Measurements from ENCODE around the gene PIGC. TPM values are rescaled to one million over a fixed set of nuclear protein-coding genes. Genes with fewer than 3 reads are reported as not detected.

The PIGC gene
- total and polyA plus RNA-seq, 10 of the 15 experiments (the other 5 are each of a cell fraction or from before 2014, with no cell fraction given) = 11.0 to 37.3 (median 19.6) TPM

DNA sequence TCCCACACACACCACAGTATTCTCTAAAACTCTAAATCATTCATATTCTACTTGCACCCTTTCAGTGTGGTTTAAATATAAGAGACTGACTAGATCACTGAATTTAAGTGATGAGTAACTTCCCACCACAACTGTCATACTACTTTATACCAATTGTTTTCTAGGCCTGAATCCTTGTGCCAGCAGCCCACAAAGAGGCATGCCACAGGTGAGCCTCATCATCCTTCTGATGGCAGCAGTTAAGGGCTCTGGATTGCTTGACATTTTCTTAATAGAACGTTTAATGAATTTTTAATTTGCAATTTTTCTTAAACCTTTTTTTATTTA, 13.8 kb downstream of the PIGC start:
- TF ChIP-seq, protein P1, sequence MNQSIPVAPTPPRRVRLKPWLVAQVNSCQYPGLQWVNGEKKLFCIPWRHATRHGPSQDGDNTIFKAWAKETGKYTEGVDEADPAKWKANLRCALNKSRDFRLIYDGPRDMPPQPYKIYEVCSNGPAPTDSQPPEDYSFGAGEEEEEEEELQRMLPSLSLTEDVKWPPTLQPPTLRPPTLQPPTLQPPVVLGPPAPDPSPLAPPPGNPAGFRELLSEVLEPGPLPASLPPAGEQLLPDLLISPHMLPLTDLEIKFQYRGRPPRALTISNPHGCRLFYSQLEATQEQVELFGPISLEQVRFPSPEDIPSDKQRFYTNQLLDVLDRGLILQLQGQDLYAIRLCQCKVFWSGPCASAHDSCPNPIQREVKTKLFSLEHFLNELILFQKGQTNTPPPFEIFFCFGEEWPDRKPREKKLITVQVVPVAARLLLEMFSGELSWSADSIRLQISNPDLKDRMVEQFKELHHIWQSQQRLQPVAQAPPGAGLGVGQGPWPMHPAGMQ (IDR thresholded peaks at IDR 0.05; ENCODE audit: borderline replicate concordance) = no peak
- TF ChIP-seq, protein P2, sequence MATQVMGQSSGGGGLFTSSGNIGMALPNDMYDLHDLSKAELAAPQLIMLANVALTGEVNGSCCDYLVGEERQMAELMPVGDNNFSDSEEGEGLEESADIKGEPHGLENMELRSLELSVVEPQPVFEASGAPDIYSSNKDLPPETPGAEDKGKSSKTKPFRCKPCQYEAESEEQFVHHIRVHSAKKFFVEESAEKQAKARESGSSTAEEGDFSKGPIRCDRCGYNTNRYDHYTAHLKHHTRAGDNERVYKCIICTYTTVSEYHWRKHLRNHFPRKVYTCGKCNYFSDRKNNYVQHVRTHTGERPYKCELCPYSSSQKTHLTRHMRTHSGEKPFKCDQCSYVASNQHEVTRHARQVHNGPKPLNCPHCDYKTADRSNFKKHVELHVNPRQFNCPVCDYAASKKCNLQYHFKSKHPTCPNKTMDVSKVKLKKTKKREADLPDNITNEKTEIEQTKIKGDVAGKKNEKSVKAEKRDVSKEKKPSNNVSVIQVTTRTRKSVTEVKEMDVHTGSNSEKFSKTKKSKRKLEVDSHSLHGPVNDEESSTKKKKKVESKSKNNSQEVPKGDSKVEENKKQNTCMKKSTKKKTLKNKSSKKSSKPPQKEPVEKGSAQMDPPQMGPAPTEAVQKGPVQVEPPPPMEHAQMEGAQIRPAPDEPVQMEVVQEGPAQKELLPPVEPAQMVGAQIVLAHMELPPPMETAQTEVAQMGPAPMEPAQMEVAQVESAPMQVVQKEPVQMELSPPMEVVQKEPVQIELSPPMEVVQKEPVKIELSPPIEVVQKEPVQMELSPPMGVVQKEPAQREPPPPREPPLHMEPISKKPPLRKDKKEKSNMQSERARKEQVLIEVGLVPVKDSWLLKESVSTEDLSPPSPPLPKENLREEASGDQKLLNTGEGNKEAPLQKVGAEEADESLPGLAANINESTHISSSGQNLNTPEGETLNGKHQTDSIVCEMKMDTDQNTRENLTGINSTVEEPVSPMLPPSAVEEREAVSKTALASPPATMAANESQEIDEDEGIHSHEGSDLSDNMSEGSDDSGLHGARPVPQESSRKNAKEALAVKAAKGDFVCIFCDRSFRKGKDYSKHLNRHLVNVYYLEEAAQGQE (IDR thresholded peaks at IDR 0.05; ENCODE audit: low read depth, low read length) = no peak
- no peak for TF ChIP-seq EED (IDR thresholded peaks at IDR 0.05; ENCODE audit: low read depth)
- TF ChIP-seq MEF2B (IDR thresholded peaks at IDR 0.05; ENCODE audit: partially characterized antibody, poor library complexity, severe bottlenecking) = no peak
- TF ChIP-seq KLF5 (IDR thresholded peaks at IDR 0.05; ENCODE audit: partially characterized antibody) = no peak
- TF ChIP-seq, protein P3, sequence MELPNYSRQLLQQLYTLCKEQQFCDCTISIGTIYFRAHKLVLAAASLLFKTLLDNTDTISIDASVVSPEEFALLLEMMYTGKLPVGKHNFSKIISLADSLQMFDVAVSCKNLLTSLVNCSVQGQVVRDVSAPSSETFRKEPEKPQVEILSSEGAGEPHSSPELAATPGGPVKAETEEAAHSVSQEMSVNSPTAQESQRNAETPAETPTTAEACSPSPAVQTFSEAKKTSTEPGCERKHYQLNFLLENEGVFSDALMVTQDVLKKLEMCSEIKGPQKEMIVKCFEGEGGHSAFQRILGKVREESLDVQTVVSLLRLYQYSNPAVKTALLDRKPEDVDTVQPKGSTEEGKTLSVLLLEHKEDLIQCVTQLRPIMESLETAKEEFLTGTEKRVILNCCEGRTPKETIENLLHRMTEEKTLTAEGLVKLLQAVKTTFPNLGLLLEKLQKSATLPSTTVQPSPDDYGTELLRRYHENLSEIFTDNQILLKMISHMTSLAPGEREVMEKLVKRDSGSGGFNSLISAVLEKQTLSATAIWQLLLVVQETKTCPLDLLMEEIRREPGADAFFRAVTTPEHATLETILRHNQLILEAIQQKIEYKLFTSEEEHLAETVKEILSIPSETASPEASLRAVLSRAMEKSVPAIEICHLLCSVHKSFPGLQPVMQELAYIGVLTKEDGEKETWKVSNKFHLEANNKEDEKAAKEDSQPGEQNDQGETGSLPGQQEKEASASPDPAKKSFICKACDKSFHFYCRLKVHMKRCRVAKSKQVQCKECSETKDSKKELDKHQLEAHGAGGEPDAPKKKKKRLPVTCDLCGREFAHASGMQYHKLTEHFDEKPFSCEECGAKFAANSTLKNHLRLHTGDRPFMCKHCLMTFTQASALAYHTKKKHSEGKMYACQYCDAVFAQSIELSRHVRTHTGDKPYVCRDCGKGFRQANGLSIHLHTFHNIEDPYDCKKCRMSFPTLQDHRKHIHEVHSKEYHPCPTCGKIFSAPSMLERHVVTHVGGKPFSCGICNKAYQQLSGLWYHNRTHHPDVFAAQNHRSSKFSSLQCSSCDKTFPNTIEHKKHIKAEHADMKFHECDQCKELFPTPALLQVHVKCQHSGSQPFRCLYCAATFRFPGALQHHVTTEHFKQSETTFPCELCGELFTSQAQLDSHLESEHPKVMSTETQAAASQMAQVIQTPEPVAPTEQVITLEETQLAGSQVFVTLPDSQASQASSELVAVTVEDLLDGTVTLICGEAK (IDR thresholded peaks at IDR 0.05; ENCODE audit: borderline replicate concordance) = no peak
- TF ChIP-seq TAF1 (IDR thresholded peaks at IDR 0.05; ENCODE audit: borderline replicate concordance, low read depth, low read length) = no peak
- TF ChIP-seq, protein P4, sequence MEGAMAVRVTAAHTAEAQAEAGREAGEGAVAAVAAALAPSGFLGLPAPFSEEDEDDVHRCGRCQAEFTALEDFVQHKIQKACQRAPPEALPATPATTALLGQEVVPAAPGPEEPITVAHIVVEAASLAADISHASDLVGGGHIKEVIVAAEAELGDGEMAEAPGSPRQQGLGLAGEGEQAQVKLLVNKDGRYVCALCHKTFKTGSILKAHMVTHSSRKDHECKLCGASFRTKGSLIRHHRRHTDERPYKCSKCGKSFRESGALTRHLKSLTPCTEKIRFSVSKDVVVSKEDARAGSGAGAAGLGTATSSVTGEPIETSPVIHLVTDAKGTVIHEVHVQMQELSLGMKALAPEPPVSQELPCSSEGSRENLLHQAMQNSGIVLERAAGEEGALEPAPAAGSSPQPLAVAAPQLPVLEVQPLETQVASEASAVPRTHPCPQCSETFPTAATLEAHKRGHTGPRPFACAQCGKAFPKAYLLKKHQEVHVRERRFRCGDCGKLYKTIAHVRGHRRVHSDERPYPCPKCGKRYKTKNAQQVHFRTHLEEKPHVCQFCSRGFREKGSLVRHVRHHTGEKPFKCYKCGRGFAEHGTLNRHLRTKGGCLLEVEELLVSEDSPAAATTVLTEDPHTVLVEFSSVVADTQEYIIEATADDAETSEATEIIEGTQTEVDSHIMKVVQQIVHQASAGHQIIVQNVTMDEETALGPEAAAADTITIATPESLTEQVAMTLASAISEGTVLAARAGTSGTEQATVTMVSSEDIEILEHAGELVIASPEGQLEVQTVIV (IDR thresholded peaks at IDR 0.05; ENCODE audit: borderline replicate concordance, partially characterized antibody) = no peak
- TF ChIP-seq SMAD5 (IDR thresholded peaks at IDR 0.05; ENCODE audit: low read depth) = no peak
- no peaks in the 10 kb centered on the region for H4K20me1 ChIP-seq (ENCODE audit: control insufficient read depth, insufficient read depth)
- in situ Hi-C loops (cut with MboI) (loop anchor here (5.0 to 25.0 kb wide), 2 partner anchors 433 to 643 kb away; partner anchors contain the start of gene METTL13), intact Hi-C loops (cut with micrococcal nuclease; ENCODE audit: unreplicated experiment) (no loop called here)
- ChIA-PET SMC1A (ENCODE audit: uncharacterized antibody, unreplicated experiment) (interaction anchor here (0.9 to 3.2 kb wide), 5 partner anchors 13 to 427 kb away, joined by 4 to 13 read pairs (median 4); partner anchors contain the start of gene PIGC), POLR2A (no interaction called here), CTCF (interaction anchor here (0.6 to 7.1 kb wide), 17 partner anchors 9 to 917 kb away, joined by 3 to 66 read pairs (median 4); partner anchors contain the start of genes C1orf105 and PIGC), RAD21 (ENCODE audit: unreplicated experiment) (interaction anchor here (0.6 to 2.5 kb wide), 3 partner anchors 13 to 428 kb away, joined by 3 to 11 read pairs (median 3); partner anchors contain the start of gene PIGC)
- H3K27me3 ChIP-seq (replicated peaks in 1 of 2; ENCODE audit: control insufficient read depth in 2 of 2, insufficient read depth in 2 of 2, low read length in 1 of 2) = no peaks in the 10 kb centered on the region
- no peak overlapping the region for H3K4me3 ChIP-seq
- FAIRE-seq (no peak), ATAC-seq (no peak), DNase-seq (ENCODE audit: low read depth, low spot score) (no peak)
- no TSS peak for BruUV-seq (replicated peaks)
- no peaks in the 10 kb centered on the region; the same call in 2 of the 3 replicates for H3K9me3 ChIP-seq (replicated peaks; ENCODE audit: control insufficient read depth, insufficient read depth, low read length)
- peaks cover 8% of the 10 kb centered on the region for H3K4me1 ChIP-seq (ENCODE audit: control insufficient read depth, insufficient read depth, low read length)
- H2AFZ ChIP-seq (ENCODE audit: control insufficient read depth, low read depth, low read length) = no peak overlapping the region
- no peak overlapping the region for H3K27ac ChIP-seq (ENCODE audit: control insufficient read depth, insufficient read depth)
- H3K9ac ChIP-seq (ENCODE audit: control insufficient read depth, insufficient read depth, low read length) = no peak overlapping the region
- H3K79me2 ChIP-seq (ENCODE audit: control insufficient read depth, insufficient read depth, low read length) = no peaks in the 10 kb centered on the region
- no peak overlapping the region for H3K4me2 ChIP-seq (ENCODE audit: control insufficient read depth, insufficient read depth)
- 30% methylated on average over 1 of the region's 1 CpG for WGBS (ENCODE audit: insufficient coverage, insufficient replicate concordance, low lambda C conversion rate, missing lambda C conversion rate)
- H3K36me3 ChIP-seq (ENCODE audit: control insufficient read depth in 2 of 2, insufficient read depth in 2 of 2, low read length in 1 of 2) = no peaks in the 10 kb centered on the region

Measured in GM12878 (cell line).